Erythroblast (primary cell): Measurements from ENCODE around the gene TRIO.
"Not testable (repeated sequence)": the region's sequence is repeated elsewhere in the genome, so short reads cannot be mapped to it uniquely, and the experiment has no call there.

Experiments
- DNase-seq, 2 experiments: peaks; one replicate each; lab custom pipeline; 2025; lab: John Stamatoyannopoulos, UW
- GATA1 ChIP-seq: IDR thresholded peaks from 2 replicates; pipeline ENCODE4 v1.6.1; 2011; ENCODE audit warnings: low read depth, mild to moderate bottlenecking, control low read depth, low read length, moderate library complexity
- POLR2A ChIP-seq: IDR thresholded peaks from 2 replicates; pipeline ENCODE4 v1.6.1; 2011; ENCODE audit warnings: mild to moderate bottlenecking, low read length

TRIO gene

DNA sequence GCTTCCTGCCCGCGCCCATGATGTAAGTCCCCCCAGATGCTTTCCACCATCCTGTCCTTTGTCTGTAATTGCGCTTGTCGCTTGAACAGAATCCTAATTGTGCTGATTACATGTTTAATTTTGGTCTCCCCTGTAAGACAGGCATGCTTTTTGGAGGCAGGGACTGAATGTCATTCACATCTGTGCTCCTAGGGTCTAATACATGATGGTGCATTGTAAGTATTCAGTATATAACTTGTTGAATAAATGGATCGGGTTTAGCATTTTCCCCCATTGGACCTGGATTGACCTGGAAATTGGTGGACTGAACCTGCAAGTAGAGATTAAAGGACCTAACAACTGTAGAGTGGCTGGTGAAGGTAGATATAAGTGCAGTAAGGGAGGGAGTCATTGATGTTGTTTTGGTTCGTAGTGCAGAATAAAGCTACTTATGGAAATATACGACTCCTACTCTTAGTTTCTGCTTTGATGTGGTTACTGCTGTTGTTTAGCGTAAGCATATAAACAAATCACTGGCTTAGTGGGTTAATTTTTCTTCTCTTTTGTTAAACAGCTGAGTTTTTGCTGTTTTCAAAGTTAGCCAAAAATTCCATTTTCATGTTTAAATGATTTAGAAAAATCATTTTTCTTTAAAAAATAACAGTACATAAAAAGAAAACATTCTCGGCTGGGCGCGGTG lies 57.3 kb downstream of the TRIO start:
- TF ChIP-seq GATA1 (no peak), POLR2A (no peak)
- no peak for DNase-seq

DNA sequence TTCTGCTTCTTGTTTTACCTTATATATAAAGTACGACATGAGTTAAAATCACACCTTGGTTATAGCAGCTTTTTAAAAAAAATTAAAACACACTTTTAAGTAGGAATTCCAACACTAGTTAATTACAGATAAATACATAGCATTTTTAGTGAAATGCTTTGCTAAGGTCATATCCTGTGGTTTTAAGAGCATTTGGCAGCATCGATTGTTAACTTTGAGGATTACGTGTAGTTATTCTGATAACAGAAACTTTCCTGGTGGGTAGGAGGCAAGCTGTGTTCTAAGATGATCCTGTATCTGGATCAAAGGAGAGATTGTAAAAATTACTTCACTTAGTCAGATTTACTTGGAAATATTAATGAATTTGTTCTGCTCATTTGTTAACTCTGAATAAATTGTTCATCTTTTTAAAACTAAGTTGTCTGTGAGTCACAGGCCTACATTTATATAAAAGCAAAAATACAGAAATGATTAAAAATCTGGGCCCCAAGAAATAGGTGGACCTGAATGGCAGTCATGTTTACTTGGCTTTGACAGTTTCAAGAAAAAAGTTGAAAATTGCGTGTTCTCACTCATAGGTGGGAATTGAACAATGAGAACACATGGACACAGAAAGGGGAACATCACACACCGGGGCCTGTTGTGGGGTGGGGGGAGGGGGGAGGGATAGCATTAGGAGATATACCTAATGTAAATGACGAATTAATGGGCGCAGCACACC lies 58.3 kb downstream of the TRIO start:
- no peak for DNase-seq
- TF ChIP-seq GATA1 (no peak), POLR2A (no peak)

DNA sequence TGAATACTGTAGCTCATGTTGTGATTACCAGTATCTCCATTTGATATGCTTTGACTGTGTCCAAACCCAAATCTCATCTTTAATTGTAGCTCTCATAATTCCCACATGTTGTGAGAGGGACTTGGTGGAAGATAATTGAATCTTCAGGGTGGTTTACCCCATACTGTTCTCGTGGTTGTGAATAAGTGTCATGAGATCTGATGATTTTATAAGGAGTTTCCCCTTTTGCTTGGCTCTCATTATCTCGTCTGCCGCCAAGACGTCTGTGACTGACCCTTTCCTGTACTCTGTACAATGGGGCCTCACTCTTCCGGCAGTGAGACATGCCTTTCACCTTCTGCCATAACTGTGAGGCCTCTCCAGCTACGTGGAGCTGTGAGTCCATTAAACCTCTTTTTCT lies 59.3 kb downstream of the TRIO start:
- DNase-seq, result peak; percentile 4 to 5
- TF ChIP-seq GATA1 (no peak), POLR2A (no peak)

DNA sequence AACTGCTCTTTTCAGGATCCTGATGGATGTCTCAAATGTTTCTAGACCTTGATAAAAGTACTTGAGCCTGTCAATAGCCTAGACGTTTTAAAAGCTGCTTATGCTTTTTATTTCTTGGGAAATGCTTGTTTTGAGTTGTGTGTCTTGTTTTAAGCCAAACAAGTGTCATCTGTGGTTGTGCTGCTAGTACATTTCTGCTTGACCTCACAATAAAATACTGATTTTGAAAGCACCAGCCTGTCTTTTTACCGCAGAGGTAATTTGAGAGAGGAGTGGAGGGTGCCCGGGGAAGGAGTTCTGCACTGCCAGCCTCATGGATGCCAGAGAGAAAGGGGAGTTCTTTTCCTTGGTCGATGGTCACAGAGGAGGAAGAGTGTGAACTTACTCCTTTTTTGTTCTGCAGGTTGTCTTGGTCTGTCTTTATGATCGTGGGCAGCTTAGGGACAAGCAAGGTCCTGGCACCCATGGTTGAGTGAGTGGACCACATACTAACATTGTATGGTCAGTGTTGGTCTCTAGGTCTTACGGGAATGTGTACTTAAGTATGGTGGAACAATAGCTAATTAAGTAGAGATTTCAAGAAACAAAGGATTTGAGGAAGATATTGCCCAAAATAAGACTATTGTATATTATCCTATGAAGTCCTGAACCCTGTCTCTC lies 61.0 kb downstream of the TRIO start:
- DNase-seq, result no peak
- TF ChIP-seq POLR2A (no peak), GATA1 (no peak)

DNA sequence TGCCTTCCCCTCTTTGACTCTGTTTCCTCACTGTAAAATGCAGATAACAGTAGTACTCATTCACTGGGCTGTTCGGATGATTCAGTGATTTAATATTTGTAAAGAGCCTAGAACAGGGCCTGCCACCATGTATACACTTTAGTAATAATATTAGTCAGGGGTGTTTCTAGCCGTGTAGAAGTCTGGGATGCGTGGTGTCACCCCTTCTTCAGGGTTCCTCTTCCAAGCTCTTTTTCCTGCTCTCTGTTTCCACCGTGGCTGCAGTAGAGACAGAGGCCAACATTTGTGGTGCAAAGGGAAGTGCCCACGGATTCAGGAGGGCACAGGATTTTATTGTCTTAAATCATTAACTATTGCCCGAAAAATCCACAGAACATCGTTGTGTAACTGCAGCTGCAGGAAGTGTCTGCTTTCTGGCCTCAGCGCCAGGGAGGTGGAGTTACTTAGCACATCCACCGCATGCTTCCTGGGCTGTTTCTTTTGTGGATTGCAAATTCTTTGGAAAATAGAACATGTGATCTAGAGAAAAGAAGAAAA lies 61.7 kb downstream of the TRIO start:
- TF ChIP-seq POLR2A (no peak), GATA1 (no peak)
- no peak for DNase-seq

DNA sequence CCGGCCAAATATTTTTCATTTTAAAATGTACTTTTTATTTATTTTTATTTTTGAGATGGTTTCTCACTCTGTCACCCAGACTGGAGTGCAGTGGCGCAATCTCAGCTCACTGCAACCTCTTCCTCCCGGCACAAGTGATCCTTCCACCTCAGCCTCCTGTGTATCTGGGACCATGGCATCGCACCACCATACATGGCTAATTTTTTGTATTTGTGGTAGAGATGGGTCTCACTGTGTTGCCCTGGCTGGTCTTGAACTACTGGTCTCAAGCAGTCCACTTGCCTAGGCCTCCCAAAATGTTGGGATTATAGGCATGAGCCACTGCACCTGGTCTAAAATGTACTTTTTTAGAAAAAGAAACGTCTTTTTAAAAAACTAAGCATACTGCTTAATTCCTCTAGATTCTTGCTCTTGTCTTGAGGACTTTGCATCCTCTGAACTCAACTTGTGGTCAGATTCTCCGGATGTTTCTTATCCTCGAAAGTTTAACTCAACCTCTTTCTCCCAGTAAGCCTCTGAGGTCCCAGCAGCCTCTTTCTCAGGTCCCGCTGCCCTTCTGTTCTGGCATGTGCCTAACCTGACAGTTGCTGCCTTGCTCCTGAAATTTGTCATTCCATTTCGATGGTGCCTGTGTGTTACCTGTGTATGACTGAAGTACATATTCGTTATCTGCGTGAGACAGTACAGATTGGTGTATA lies 63.0 kb downstream of the TRIO start:
- DNase-seq, result no peak
- no peak for TF ChIP-seq POLR2A
- no peak for TF ChIP-seq GATA1

DNA sequence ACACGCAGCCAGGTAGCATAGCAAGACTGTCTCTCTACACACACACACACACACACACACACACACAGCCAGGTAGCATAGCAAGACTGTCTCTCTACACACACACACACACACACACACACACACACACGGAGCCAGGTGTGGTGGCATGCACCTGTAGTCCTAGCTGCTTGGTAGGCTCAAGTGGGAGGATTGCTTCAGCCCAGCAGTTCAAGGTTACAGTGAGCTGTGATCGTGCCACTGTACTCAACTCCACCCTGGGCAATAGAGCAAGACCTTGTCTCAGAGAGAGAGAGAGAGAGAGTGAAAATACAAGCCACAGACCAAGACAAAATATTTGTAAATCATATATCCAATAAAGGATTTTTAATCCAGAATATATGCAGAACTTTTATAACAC lies 64.3 kb downstream of the TRIO start:
- not testable (repeated sequence) for DNase-seq

DNA sequence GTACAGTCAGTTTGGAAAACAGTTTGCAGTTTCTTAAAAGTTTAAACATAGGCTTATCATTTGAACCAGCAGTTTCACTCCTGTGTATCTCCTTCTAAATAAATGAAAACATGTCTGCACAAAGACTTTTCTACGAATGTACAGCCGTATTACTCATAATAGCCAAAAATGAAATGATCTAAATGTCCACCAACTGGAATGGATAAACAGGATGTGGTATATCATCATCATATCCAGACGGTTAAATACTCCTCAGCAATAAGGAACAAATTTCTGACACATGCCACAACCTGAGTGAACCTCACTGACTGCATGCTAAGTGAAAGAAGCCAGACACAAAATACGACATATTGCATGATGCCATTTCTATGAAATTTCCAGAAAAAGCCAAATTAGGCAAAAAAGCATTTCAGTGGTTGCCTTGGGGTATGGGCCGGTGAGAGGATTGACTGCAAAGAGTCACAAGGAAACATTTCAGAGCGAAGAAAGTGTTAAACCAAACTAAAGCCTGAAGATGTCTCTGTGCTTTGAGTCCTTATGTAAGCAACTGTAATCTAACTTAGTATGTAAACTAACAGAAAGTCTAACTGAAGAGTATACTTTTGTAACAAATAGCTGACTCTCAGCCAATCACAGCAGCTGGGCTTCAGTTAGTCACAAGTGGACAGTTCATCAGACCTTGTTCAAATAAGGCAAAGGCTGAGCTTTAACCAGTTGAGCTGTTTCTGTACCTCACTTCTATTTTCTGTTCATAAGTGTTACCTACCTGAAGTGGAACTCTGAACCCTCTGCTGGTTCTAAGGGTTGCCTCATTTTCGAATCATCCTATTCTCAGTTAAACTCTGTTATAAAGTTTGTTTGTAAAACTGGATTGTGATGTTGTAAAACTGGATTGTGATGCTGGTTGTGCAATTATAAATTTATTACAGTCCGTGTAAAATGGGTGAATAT lies 65.2 kb downstream of the TRIO start:
- TF ChIP-seq GATA1 (no peak), POLR2A (no peak)
- DNase-seq, result no peak

DNA sequence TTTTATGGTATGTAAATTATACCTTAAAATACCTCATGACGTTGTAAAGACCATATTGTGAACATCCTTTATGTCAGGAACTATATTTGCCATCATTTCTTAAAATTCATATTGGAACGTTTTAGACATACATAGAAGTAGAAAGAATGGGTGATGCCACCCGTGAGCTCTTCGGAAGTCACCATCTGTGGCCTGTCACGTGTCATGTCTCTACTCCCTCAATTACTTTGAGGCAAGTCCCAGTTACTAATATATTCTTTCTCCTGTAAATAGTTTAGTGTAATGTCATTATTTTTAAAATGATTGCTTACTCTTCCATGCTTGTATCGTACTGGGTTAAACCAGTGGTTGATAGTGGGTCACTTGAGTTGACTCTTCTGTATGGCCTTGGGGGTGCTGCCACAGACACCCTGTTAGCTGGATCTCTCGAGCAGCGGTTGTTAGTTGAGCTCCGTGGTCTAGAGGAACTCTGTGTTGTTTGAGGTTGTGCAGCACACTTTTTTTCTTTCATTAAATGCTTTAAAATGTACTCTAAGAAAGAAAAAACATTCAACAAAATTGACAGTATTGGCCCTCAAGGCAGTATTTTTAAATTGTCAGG lies 66.2 kb downstream of the TRIO start:
- no peak for DNase-seq

DNA sequence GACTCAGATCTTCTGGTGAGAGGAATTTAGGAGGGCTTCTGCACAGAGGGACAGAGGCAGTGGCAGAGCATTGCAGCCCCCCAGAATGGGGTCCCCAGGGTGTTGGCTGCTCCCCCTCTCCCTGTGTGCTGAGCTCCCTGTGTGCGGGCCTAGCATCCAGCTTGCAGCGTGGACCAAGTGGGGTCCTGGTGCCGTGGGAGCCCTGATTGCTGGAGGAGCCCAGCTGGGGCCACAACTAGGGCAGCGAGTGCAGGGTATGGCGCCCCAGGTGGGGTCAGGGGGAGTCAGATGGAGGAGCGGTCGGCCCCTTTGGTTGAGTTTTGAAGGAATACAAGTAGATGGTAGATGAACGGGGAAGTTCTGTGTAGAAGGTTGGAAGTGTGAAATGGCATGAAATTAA lies 66.7 kb downstream of the TRIO start:
- no peak for TF ChIP-seq GATA1
- no peak for TF ChIP-seq POLR2A
- no peak for DNase-seq

More for the DNA sequence above, 66.2 kb downstream of the TRIO start:
- TF ChIP-seq POLR2A (no peak), GATA1 (no peak)

DNA sequence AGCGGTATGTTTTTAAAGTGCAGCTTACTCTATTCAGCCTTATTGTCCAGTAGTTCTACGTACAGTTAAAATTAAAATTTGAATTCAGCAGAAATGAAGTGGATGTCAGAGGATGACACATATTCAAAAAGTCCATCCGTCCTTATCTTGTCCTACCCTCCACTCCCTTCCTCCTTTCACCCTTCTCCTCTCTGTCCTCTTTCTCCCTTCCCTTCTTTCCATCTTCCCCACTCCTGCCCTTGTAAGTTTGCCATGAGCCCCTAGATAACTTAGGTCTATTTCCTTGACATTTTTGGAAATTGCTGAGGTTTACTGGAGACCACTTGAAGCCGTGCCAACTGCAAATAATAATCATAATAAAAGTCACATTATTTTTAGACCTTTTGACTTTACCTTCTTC lies 67.6 kb downstream of the TRIO start:
- TF ChIP-seq GATA1 (no peak), POLR2A (no peak)
- no peak for DNase-seq

DNA sequence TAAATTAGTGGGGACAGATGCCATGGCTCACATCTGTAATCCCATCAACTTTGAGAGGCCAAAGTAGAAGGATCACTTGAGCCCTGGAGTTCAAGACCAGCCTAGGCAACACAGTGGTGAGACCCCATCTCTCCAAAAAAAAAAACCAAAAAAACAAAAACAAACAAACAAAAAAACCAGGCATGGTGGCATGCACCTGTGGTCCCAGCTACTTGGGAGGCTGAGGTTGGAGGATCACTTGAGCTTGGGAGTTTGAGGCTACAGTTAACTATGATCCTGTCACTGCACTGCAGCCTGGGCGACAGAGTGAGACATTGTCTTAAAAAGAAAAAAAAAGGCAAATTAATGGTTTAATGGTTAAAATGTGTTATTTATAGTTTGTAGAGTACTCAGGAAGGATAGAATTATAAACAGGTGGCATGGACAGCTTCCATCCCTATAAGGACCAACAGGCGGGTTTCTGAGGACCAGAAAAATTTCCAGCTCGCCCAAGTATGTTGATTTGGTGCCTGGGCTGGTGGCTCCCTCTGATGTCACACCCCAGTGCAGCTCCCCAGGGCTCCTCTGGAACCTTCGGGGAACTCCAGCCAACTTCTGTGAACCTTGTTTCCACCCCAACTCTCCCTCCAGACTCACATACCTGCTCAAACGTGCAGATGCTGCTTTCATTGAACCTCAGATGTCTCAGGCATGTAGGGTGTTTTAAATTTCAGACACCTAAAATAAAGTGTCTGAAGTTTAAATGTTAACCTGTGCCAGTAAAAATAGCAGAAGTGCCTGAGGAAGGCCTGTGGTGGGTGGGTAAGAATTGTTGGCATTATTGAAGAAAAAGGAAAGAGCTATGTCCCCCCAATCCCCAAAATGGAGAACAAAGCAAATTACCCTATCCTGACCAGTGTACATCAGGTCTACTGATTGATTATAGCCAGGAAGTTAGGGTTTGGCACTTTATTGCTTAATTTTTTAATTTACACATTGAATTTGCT lies 69.0 kb downstream of the TRIO start:
- TF ChIP-seq GATA1 (no peak), POLR2A (no peak)
- DNase-seq, result no peak
